ENCODE measurements around the gene KRTAP5-9. TPM values are rescaled to one million over a fixed set of nuclear protein-coding genes. Genes with fewer than 3 reads are reported as not detected.

Gene KRTAP5-9
- total and polyA plus RNA-seq, 2 of the 8 experiments (the other 6 are each of a cell fraction or from before 2014, with no cell fraction given): 0.11 TPM; not detected in 1

DNA sequence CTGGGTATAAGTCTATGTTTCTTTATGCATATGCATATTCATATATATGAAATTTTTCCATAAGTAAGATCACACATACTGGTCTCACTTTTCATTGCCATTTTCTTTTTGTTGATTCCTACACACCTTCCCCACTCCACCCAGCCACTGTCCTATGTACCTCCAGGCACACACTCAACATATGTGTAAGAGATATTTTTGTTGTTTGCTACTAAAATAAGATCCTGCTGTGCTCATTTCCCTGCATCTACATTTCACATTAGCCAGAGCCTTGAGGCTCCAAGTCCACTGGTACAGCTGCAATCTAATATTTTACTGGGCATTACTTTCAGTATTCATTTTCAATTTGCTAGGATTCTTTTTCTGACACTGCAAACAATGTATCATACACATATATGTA lies 9.0 kb downstream of the KRTAP5-9 start (continued):
- TF ChIP-seq, protein P1, sequence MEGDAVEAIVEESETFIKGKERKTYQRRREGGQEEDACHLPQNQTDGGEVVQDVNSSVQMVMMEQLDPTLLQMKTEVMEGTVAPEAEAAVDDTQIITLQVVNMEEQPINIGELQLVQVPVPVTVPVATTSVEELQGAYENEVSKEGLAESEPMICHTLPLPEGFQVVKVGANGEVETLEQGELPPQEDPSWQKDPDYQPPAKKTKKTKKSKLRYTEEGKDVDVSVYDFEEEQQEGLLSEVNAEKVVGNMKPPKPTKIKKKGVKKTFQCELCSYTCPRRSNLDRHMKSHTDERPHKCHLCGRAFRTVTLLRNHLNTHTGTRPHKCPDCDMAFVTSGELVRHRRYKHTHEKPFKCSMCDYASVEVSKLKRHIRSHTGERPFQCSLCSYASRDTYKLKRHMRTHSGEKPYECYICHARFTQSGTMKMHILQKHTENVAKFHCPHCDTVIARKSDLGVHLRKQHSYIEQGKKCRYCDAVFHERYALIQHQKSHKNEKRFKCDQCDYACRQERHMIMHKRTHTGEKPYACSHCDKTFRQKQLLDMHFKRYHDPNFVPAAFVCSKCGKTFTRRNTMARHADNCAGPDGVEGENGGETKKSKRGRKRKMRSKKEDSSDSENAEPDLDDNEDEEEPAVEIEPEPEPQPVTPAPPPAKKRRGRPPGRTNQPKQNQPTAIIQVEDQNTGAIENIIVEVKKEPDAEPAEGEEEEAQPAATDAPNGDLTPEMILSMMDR (IDR thresholded peaks at IDR 0.05; ENCODE audit: control extremely low read depth in 1 of 3, insufficient read depth in 1 of 3, low read depth in 1 of 3, low read length in 3 of 3): no peak
- TF ChIP-seq TAF7 (optimal IDR thresholded peaks at IDR 0.05; ENCODE audit: borderline replicate concordance, low read depth, low read length) (no peak), PHF8 (conservative IDR thresholded peaks at IDR 0.05; ENCODE audit: low read depth, low read length) (no peak), POLR2AphosphoS5 (IDR thresholded peaks at IDR 0.05; ENCODE audit: low read depth, low read length) (no peak), CHD2 (IDR thresholded peaks at IDR 0.05; ENCODE audit: low read length) (no peak)

Measured in H1 (cell line).